Progenitor cell of endocrine pancreas (in vitro differentiated cells): ENCODE data around the gene PSMG4. TPM values are rescaled to one million over a fixed set of nuclear protein-coding genes. Genes with fewer than 3 reads are reported as not detected.

ENCODE experiments used
- DNase-seq: peaks from one replicate; pipeline ENCODE4 v3.0.0; 2021; ENCODE audit warnings: low spot score; ENCODE audit not compliant: unreplicated experiment
- H3K27ac Mint-ChIP-seq: 2 replicates; pipeline ENCODE4 v1.8.0; 2021; ENCODE audit warnings: mild to moderate bottlenecking, moderate library complexity, mixed read lengths
- H3K27me3 Mint-ChIP-seq: 2 replicates; pipeline ENCODE4 v1.8.0; 2021; ENCODE audit warnings: mixed read lengths
- H3K36me3 Mint-ChIP-seq: 2 replicates; pipeline ENCODE4 v1.8.0; 2022; ENCODE audit warnings: mixed read lengths; ENCODE audit not compliant: insufficient read depth
- H3K4me1 Mint-ChIP-seq: 2 replicates; pipeline ENCODE4 v1.8.0; 2021; ENCODE audit warnings: low read depth, mixed read lengths
- H3K4me3 Mint-ChIP-seq: 2 replicates; pipeline ENCODE4 v1.8.0; 2021; ENCODE audit warnings: low read depth, mild to moderate bottlenecking, moderate library complexity, mixed read lengths
- H3K9me3 Mint-ChIP-seq: 2 replicates; pipeline ENCODE4 v1.8.0; 2021; ENCODE audit warnings: low read depth, mixed read lengths
- CTCF ChIP-seq: fragments of 200-600 bp; sonication (generic); IDR thresholded peaks from one replicate; pipeline ENCODE4 v1.5.0; 2021; ENCODE audit warnings: antibody characterized with exemption, mild to moderate bottlenecking; ENCODE audit not compliant: unreplicated experiment
- total RNA-seq: library from RNA; stranded (reverse); gene quantifications from 2 replicates; pipeline ENCODE4 v1.2.1, GENCODE V29; 2021

PSMG4 gene
- total RNA-seq, 1 donor from 2014 or later = 17.7 TPM

GRCh38 chr6:3281631-3282475, 23.1 kb downstream of the PSMG4 start:
- Mint-ChIP-seq H3K36me3 (peaks cover 12% of the 10 kb centered on the region), H3K27me3 (no peaks in the 10 kb centered on the region), H3K4me3 (no peak overlapping the region), H3K4me1 (peaks cover 3% of the 10 kb centered on the region), H3K9me3 (no peaks in the 10 kb centered on the region), H3K27ac (no peak overlapping the region)
- no peak for TF ChIP-seq CTCF
- DNase-seq = no peak

GRCh38 chr6:3282476-3283236, 23.9 kb downstream of the PSMG4 start:
- no peak for DNase-seq

GRCh38 chr6:3283241-3283640, 24.5 kb downstream of the PSMG4 start:
- Mint-ChIP-seq H3K4me3 (no peak overlapping the region), H3K9me3 (no peaks in the 10 kb centered on the region), H3K27me3 (no peaks in the 10 kb centered on the region), H3K27ac (no peak overlapping the region), H3K36me3 (peaks cover 14% of the 10 kb centered on the region), H3K4me1 (peaks cover 3% of the 10 kb centered on the region)
- DNase-seq = no peak
- no peak for TF ChIP-seq CTCF

More at GRCh38 chr6:3282476-3283236, 23.9 kb downstream of the PSMG4 start:
- H3K4me3 Mint-ChIP-seq = no peak overlapping the region
- peaks cover 14% of the 10 kb centered on the region for H3K36me3 Mint-ChIP-seq
- H3K27me3 Mint-ChIP-seq = no peaks in the 10 kb centered on the region
- TF ChIP-seq CTCF = no peak
- H3K9me3 Mint-ChIP-seq = no peaks in the 10 kb centered on the region
- H3K4me1 Mint-ChIP-seq = peaks cover 3% of the 10 kb centered on the region
- no peak overlapping the region for H3K27ac Mint-ChIP-seq

- Mint-ChIP-seq H3K36me3 (peaks cover 14% of the 10 kb centered on the region), H3K27ac (no peak overlapping the region), H3K4me3 (no peak overlapping the region), H3K4me1 (peaks cover 3% of the 10 kb centered on the region), H3K27me3 (no peaks in the 10 kb centered on the region), H3K9me3 (no peaks in the 10 kb centered on the region)
- TF ChIP-seq CTCF = no peak
- DNase-seq = no peak
These were observed 25.1 kb downstream of the PSMG4 start for GRCh38 chr6:3283641-3284435.

GRCh38 chr6:3284436-3284876, 25.7 kb downstream of the PSMG4 start:
- no peak for TF ChIP-seq CTCF
- Mint-ChIP-seq H3K27ac (no peak overlapping the region), H3K4me3 (no peak overlapping the region), H3K9me3 (no peaks in the 10 kb centered on the region), H3K36me3 (peaks cover 14% of the 10 kb centered on the region), H3K4me1 (peaks cover 3% of the 10 kb centered on the region), H3K27me3 (no peaks in the 10 kb centered on the region)
- no peak for DNase-seq
